MG63 (cell line): ENCODE data around the gene OR52H1. TPM values are rescaled to one million over a fixed set of nuclear protein-coding genes. Genes with fewer than 3 reads are reported as not detected.

Source experiments
- DNase-seq: peaks from one replicate; pipeline ENCODE4 v3.0.0-alpha.2; 2020
- H3K27me3 ChIP-seq: fragments of 250-450 bp; sonication (Bioruptor Pico); 2 replicates; pipeline ENCODE4 v1.5.1; 2020; ENCODE audit warnings: mild to moderate bottlenecking, moderate library complexity
- H3K36me3 ChIP-seq: fragments of 250-450 bp; sonication (Bioruptor Pico); 2 replicates; pipeline ENCODE4 v1.5.1; 2020; ENCODE audit warnings: mild to moderate bottlenecking, moderate library complexity
- H3K4me3 ChIP-seq: fragments of 250-450 bp; sonication (Bioruptor Pico); 2 replicates; pipeline ENCODE4 v1.5.1; 2020; ENCODE audit warnings: mild to moderate bottlenecking, moderate library complexity
- H3K9me3 ChIP-seq: fragments of 250-450 bp; sonication (Bioruptor Pico); 2 replicates; pipeline ENCODE4 v1.5.1; 2020; ENCODE audit warnings: mild to moderate bottlenecking, moderate library complexity
- total RNA-seq: library from RNA; depleted of rRNA; stranded (reverse); fragments of >200 nt; shearing (Covaris generic); gene quantifications from 2 replicates; pipeline ENCODE4 v1.2.3, GENCODE V29; 2014; ENCODE audit warnings: low replicate concordance; rRNA removed

OR52H1 gene
- total RNA-seq, 1 experiment from 2014 or later: not detected

DNA sequence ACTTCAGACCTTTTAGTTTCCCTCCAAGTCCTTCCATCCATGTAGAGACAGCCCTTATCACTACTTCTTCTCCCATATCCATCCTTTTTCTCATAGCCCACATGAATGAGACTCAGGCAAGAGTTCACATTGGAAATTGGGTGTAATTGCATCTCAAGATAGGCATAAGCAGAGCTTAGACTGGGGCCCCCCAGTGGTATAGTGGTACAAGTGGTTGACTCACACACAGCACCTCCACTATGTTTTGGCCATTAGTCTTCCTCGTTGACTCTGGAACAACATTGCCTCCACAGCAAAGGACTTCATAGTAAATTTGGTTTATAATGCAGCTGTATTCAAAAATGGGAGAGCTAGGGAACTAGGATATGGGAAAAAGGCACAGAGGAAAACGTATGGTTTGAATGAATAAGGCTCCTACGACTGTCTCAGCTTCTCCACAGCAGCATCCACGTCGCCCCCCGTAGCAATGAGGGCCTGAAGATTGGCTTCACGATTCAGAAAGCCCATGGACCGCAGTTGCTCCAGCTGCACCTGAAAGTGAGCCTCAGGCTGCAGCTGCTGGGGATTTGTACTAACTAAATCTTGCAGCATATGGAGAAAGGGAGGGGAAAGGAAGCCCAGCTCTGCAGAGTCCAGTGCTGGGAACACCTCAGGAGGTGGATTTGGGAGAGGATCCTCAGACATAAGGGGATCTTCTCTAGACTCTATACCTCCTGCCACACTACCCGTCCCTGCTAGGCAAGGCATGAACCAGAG lies 41.0 kb downstream of the OR52H1 start:
- DNase-seq: no peak
- Histone ChIP-seq H3K27me3 (no peaks in the 10 kb centered on the region), H3K4me3 (no peak overlapping the region), H3K36me3 (no peaks in the 10 kb centered on the region), H3K9me3 (no peaks in the 10 kb centered on the region)

DNA sequence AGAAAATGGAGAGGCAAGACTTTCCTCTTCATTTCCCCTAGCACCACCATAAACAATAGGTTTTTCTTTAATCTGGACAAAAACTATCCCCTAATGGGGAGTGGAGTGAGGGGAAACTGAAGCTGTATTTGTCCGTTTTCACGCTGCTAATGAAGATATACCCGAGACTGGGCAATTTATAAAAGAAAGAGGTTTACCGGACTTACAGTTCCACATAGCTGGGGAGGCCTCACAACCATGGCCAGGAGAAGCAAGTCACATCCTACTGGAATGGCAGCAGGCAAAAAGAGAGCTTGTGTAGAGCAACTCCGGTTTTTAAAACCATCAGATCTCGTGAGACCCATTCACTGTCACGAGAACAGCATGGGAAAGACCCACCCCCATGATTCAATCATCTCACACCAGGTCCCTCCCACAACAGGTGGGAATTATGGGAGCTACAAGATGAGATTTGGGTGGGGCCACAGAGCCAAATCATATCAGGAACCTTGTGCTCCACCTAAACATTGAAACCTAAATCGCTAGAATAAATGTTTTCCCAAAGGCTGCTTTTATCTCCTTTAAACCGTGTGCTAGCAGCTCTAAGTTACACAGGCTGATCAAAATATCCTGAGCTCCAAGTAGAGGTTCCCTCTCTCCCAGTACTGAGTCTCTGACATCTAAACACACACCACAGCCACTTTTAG lies 42.8 kb downstream of the OR52H1 start:
- no peaks in the 10 kb centered on the region for H3K27me3 ChIP-seq
- H3K36me3 ChIP-seq: no peaks in the 10 kb centered on the region
- H3K9me3 ChIP-seq: no peaks in the 10 kb centered on the region
- H3K4me3 ChIP-seq: no peak overlapping the region
- DNase-seq: no peak

DNA sequence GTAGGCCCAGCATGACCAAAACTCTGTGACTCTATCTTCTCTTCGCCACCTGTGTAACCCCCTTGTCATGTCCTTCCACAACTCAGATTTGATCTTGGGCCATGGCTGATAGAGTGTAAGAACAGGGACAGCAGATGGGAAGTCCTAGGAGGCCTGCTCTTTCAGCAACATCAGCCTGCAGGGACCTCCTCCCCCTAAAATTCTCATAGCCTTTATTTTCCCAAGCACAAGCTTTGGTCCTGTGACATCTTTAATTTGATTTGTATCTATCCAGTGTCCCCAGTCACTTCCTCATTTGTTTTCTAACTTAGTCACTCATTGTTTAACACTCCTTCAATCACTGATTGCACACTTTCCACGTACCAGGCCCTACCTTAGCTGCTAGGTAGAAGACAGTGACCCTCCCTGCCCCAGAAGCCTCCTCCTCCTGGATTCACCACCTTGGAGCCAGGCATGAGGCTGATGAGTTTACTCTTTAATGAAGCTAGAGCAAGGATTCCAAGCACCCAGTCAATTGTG lies 43.9 kb downstream of the OR52H1 start:
- Histone ChIP-seq H3K36me3 (no peaks in the 10 kb centered on the region), H3K9me3 (no peaks in the 10 kb centered on the region), H3K4me3 (no peak overlapping the region), H3K27me3 (no peaks in the 10 kb centered on the region)
- no peak for DNase-seq

DNA sequence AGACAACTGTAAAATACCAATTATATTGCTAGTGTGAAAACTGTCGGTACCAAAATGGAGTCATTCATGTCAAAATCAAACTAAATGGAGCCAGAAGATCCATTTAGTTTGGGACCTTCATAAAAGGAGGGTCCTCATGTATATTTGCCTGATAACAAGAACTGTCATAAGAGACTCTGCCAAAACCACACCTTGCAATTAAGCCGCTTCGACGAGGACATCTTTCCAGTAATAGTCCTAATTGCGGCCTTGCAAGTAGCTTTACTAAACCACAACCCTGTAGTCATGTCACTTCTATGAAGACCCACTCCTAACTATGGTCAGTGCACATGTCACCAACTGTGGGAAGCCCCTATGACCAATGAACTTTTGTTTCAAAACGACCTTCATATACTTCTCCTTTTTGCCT lies 47.9 kb downstream of the OR52H1 start:
- Histone ChIP-seq H3K36me3 (no peaks in the 10 kb centered on the region), H3K27me3 (no peaks in the 10 kb centered on the region), H3K9me3 (no peaks in the 10 kb centered on the region), H3K4me3 (no peak overlapping the region)
- no peak for DNase-seq

DNA sequence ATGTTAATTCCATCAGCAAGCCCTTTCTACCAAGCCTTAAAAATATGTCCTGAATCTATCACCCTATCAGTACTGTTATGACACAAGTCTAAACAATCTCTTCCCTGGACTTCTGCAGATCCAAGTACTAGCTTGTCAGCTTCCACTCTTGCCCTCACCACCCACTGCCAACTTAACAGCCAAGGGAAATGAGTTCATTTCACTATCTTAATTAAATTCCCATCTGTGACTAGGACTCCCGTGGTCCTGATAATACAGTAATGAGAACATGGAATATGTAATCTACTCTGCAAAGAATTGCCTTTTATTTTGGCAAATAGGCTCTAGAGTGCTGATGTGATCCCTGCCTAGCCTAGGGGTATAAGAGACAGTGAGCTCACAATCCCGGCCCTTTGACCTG lies 48.7 kb downstream of the OR52H1 start:
- Histone ChIP-seq H3K36me3 (no peaks in the 10 kb centered on the region), H3K9me3 (no peaks in the 10 kb centered on the region), H3K4me3 (no peak overlapping the region), H3K27me3 (no peaks in the 10 kb centered on the region)
- no peak for DNase-seq

Other genes starting within 250 kb of the OR52H1 start
- gene OR51B4, start 246.6 kb downstream of the OR52H1 start, total RNA-seq: not detected in 2 replicates
- not detected in 2 replicates for gene OR51B2, start 224.2 kb downstream of the OR52H1 start, total RNA-seq
- 0.64 and 0.89 TPM in 2 replicates for gene OR51B5, start 205.0 kb downstream of the OR52H1 start, total RNA-seq
- gene OR51B6, start 197.0 kb downstream of the OR52H1 start, total RNA-seq: not detected in 2 replicates
- not detected in 2 replicates for gene OR51M1, start 164.7 kb downstream of the OR52H1 start, total RNA-seq
- gene OR51Q1, start 126.4 kb downstream of the OR52H1 start, total RNA-seq: not detected in 2 replicates
- gene OR51I1, start 107.0 kb downstream of the OR52H1 start, total RNA-seq: not detected in 2 replicates
- not detected in 2 replicates for gene OR51I2, start 99.2 kb downstream of the OR52H1 start, total RNA-seq
- not detected in 2 replicates for gene OR52D1, start 59.9 kb downstream of the OR52H1 start, total RNA-seq
- not detected in 2 replicates for gene UBQLN3, start 38.6 kb downstream of the OR52H1 start, total RNA-seq
- gene UBQLNL, start 31.8 kb downstream of the OR52H1 start, total RNA-seq: not detected in 2 replicates
- gene OR52B6, start 32.3 kb upstream of the OR52H1 start, total RNA-seq: not detected in 2 replicates
- gene TRIM6, start 48.1 kb upstream of the OR52H1 start, total RNA-seq: 2.5 and 4.1 TPM in 2 replicates
- 10.7 and 10.8 TPM in 2 replicates for gene TRIM34, start 76.5 kb upstream of the OR52H1 start, total RNA-seq
- gene TRIM5, start 136.5 kb upstream of the OR52H1 start, total RNA-seq: 29.9 and 33.9 TPM in 2 replicates
- 1.7 and 8.8 TPM in 2 replicates for gene TRIM22, start 141.2 kb upstream of the OR52H1 start, total RNA-seq
- gene OR56B1, start 187.9 kb upstream of the OR52H1 start, total RNA-seq: not detected in 2 replicates
- gene OR52N4, start 205.7 kb upstream of the OR52H1 start, total RNA-seq: not detected in 2 replicates
- gene OR52N5, start 234.8 kb upstream of the OR52H1 start, total RNA-seq: not detected in 2 replicates
- gene OR52N1, start 242.7 kb upstream of the OR52H1 start, total RNA-seq: not detected in 2 replicates